AG10803 (cell line): ENCODE data around the gene DNMT3L.
"Not testable (repeated sequence)": the region's sequence is repeated elsewhere in the genome, so short reads cannot be mapped to it uniquely, and the experiment has no call there.

Experiments used
- DNase-seq: peaks from one replicate; pipeline ENCODE4 v3.0.0; 2010; ENCODE audit warnings: low read depth
- H3K4me3 ChIP-seq: 2 replicates; pipeline ENCODE4 v1.5.1; 2011; ENCODE audit warnings: mild to moderate bottlenecking, low read length, control low read depth
- TF ChIP-seq, protein P1 (sequence below): conservative IDR thresholded peaks from 2 replicates; pipeline ENCODE4 v1.5.1; 2011; ENCODE audit warnings: mild to moderate bottlenecking, low read length, control low read depth, inconsistent platforms

DNMT3L gene

DNA sequence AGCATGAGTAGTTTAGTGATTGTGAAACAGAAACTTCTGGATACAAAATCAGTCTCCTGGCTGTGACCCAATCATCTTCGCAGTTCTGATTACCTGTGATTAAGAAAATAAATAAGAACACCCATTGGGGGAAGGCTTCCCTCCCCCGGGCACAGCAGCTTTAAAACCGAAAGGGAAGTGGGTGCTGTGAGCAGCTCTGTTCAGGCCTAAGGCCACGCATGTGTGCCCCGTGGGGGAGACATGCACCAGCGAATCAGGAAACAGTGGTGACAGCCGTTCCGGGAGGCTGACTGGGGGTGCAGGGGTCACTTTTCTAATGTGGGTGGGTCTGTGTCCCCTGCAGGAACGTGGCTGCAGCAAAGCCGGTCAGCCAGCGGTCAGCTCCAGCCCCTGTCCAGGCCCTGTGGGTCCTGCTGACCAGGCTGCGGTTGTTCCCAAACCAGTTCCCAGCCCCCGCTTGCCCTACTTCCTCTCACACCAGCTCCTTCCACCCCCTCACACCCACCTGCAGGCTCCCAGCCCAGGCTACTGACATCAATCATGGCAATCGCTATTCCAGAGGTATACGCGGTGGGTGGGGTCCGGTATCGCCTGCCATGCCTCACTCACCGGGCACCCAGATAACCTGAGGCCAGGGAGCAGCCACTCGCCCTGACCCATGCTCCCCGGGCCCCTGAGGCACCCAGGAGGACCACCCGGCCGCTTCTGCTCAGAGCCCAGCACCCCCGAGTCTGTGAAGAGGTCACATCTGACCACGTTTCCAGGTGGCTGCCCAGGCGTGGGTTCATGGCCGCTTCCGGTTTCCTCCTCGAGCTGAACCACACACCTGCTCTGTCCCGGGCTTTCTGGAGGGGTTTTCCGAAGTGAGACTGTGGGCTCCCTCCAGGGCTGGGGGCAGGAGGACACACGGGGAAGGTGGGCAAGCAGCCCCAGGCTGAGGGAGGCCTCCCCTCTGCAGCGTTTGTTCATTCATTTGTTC is 54.7 kb downstream of the DNMT3L start:
- H3K4me3 ChIP-seq, DNase-seq: not testable (repeated sequence)

DNA sequence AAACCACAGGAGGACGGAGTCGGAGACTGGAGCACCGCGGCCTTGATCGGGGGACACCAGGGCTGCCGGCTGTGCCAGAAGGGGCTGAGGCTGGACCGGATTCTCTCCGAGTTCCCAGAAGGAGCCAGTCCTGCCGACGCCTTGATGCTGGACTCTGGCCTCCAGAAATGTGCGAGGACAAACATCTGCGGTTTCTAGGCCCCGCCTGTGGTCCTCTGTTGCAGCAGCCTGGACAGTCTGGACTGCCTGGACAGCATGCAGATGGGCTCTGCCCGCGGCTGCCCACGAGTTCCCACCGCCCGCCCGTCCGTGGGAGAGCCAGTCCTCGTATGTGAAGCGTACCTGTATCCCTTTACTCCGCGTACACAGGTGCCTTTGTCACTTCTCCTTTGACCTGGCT is 55.5 kb downstream of the DNMT3L start:
- not testable (repeated sequence) for H3K4me3 ChIP-seq, DNase-seq

DNA sequence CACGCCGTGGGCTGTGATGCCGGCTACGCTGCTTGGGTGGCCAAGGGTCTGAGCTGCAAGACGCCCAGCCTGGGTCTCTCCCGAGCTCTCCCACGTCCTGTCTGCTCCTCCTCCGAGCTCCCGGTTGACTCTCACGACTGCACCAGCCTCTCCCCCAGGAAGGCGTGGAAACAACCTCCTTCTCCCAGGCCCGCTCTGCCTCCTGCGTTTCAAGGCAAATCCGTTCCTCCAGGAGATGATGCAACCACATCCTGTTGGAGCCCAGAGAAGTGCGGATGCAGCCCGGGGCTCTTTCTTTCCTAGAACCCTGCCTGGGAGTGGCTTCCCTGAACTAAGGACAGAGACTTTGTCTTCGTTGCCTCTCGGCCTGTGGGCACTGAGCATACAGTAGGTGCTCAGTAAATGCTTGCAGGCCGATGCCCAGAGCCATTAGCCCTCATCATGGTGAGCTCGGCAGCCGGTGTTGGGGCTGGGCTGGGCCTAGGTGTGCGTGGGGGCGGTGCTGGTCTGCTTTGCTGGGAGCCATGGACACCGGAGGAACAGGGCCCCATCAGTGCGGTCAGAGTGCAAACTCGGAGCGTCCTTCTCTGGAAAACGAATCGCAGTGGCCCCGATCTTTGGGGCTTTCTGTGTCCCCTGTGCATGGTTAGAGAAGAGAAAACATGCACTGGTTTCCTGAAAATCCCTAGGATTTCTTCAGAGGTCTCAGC is 59.0 kb downstream of the DNMT3L start:
- not testable (repeated sequence) for DNase-seq, H3K4me3 ChIP-seq

DNA sequence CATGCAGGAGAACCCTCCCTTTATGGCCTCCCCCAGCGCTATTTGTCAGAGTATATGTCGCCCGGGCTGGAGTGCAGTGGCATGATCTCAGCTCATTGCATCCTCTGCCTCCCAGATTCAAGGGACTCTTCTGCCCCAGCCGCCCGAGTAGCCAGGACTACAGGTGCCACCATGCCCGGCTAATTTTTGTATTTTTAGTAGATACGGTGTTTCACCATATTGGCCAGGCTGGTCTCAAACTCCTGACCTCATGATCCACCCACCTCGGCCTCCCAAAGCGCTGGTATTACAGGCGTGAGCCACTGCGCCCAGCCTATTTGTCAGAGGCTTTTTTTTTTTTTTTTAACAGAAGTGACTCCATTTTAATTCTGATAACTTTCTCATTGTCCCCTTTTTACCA is 61.7 kb downstream of the DNMT3L start:
- H3K4me3 ChIP-seq, DNase-seq: not testable (repeated sequence)

DNA sequence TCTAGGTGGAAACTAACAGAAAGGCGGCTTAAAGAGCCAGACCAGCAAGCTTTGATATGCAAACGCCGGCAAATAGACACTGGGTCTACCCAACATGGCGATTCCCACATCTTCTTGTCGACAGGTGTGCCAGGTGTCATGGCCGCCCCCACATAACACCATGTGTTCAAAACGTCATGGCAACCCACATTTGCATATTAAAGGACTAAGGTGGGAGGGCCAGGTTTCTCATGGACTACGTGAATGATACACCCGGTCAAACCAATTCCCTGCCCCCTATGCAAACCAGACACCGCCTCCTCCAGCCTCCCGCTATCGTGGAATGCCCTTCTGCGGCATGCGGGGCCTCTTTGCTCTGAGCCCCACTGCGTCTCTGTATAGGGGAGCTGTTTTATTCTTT is 62.2 kb downstream of the DNMT3L start:
- TF ChIP-seq, protein P1, sequence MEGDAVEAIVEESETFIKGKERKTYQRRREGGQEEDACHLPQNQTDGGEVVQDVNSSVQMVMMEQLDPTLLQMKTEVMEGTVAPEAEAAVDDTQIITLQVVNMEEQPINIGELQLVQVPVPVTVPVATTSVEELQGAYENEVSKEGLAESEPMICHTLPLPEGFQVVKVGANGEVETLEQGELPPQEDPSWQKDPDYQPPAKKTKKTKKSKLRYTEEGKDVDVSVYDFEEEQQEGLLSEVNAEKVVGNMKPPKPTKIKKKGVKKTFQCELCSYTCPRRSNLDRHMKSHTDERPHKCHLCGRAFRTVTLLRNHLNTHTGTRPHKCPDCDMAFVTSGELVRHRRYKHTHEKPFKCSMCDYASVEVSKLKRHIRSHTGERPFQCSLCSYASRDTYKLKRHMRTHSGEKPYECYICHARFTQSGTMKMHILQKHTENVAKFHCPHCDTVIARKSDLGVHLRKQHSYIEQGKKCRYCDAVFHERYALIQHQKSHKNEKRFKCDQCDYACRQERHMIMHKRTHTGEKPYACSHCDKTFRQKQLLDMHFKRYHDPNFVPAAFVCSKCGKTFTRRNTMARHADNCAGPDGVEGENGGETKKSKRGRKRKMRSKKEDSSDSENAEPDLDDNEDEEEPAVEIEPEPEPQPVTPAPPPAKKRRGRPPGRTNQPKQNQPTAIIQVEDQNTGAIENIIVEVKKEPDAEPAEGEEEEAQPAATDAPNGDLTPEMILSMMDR, result no peak
- H3K4me3 ChIP-seq, result no peak overlapping the region
- no peak for DNase-seq

DNA sequence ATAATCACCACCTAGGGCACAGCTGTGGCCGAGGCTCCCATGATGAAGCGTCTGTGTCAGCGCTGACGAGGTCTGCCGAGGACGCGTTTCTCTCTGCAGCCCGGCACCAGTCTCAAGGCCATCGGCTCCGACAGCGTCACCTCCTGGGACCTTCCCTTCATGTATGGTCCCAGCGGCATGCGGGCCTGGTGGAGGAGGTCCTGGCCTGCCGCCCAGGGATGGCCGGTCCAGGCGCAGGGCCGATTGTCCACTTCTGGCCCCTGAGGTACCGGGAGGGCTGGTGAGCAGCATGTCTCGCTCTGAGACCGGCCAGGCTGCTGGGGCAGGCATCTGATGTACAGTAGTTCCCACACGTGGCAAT is 64.6 kb downstream of the DNMT3L start:
- DNase-seq, H3K4me3 ChIP-seq: not testable (repeated sequence)
